HCT116 (cell line): Measurements from ENCODE around the gene CHRNB2. TPM values are rescaled to one million over a fixed set of nuclear protein-coding genes. Genes with fewer than 3 reads are reported as not detected.

Experiments
- ATAC-seq: fragments of 200-7000 bp; cut with Tn5 transposase; 2 replicates; pipeline ENCODE4 v1.9.1; 2020; ENCODE audit warnings: mild to moderate bottlenecking, moderate library complexity
- BruUV-seq: library from RNA; stranded (reverse); fragments of 400-500 nt; replicated peaks from 2 replicates; lab custom pipeline; 2021; lab: Mats Ljungman, UMichigan
- CTCF ChIA-PET: fragments of 300-600 bp; sonication (Branson Sonifier 250); formaldehyde crosslinking; loops from one replicate; lab custom pipeline; 2021; ENCODE audit warnings: antibody characterized with exemption; lab: Charles Lee
- POLR2A ChIA-PET: fragments of 300-600, 350-600 bp; sonication (Branson Sonifier 250); formaldehyde crosslinking; loops from one replicate; lab custom pipeline; 2021; ENCODE audit warnings: antibody characterized with exemption; lab: Charles Lee
- RAD21 ChIA-PET, 2 experiments: fragments of 300-600 bp; sonication (Branson Sonifier 250); formaldehyde crosslinking; loops; one replicate each; lab custom pipeline; 2023; ENCODE audit warnings: low total read pairs in 2 of 2; ENCODE audit not compliant: uncharacterized antibody in 2 of 2, unreplicated experiment in 2 of 2, low non-redundant PET in 1 of 2; lab: Charles Lee
- DNase-seq: peaks from one replicate; pipeline ENCODE4 v3.0.0-alpha.2; 2010; ENCODE audit warnings: low read depth, low spot score
- H2AFZ ChIP-seq: fragments of 200-600 bp; shearing (Covaris generic), sonication (generic); 2 replicates; pipeline ENCODE4 v1.6.1; 2017; ENCODE audit warnings: low read depth, mixed run types, mixed read lengths, antibody characterized with exemption, low read length; ENCODE audit not compliant: poor library complexity, severe bottlenecking
- H3K27ac ChIP-seq: 2 replicates; pipeline ENCODE4 v1.5.1; 2012; ENCODE audit warnings: low read depth, low read length
- H3K27me3 ChIP-seq: fragments of 200-600 bp; sonication (generic); 2 replicates; pipeline ENCODE4 v1.6.1; 2016; ENCODE audit warnings: mixed run types, low read length, mixed read lengths; ENCODE audit not compliant: insufficient read depth
- H3K36me3 ChIP-seq, 2 experiments: fragments of 200-500 bp in 1 of 2; fragments of 200-600 bp in 1 of 2; sonication (Bioruptor generic) in 1 of 2; sonication (generic) in 1 of 2; 2 replicates each; pipeline versions ENCODE4 v1.5.1 to v1.6.1; 2014 to 2016; ENCODE audit warnings: low read length in 2 of 2, inconsistent platforms in 1 of 2, mixed read lengths in 1 of 2, mixed run types in 1 of 2; ENCODE audit not compliant: insufficient read depth in 2 of 2, control insufficient read depth in 1 of 2
- H3K4me1 ChIP-seq, 2 experiments: fragments of 200-600 bp in 1 of 2; sonication (generic) in 1 of 2; 2 replicates each; pipeline versions ENCODE4 v1.5.1 to v1.6.1; 2012 to 2017; ENCODE audit warnings: low read length in 2 of 2, inconsistent platforms in 1 of 2, mild to moderate bottlenecking in 1 of 2, mixed read lengths in 1 of 2, mixed run types in 1 of 2, moderate library complexity in 1 of 2; ENCODE audit not compliant: insufficient read depth in 2 of 2, control insufficient read depth in 1 of 2
- H3K4me2 ChIP-seq: fragments of 200-600 bp; sonication (generic); 2 replicates; pipeline ENCODE4 v1.6.1; 2017; ENCODE audit warnings: mixed run types, low read length, mixed read lengths
- H3K4me3 ChIP-seq, 2 experiments: fragments of 200-600 bp in 1 of 2; sonication (generic) in 1 of 2; replicated peaks in 1 of 2; 2 replicates each; pipeline ENCODE4 v1.5.1; 2011 to 2016; ENCODE audit warnings: low read length in 2 of 2, control low read depth in 1 of 2, low read depth in 1 of 2, mild to moderate bottlenecking in 1 of 2, mixed read lengths in 1 of 2, mixed run types in 1 of 2
- H3K79me2 ChIP-seq: fragments of 200-600 bp; sonication (generic); 2 replicates; pipeline ENCODE4 v1.6.1; 2017; ENCODE audit warnings: mild to moderate bottlenecking, mixed run types, low read length, moderate library complexity, mixed read lengths; ENCODE audit not compliant: insufficient read depth
- H3K9ac ChIP-seq: fragments of 200-600 bp; sonication (generic); 2 replicates; pipeline ENCODE4 v1.6.1; 2016; ENCODE audit warnings: low read length, mixed read lengths
- H3K9me2 ChIP-seq: fragments of 200-600 bp; sonication (generic), shearing (Covaris generic); 2 replicates; pipeline ENCODE4 v1.6.1; 2017; ENCODE audit warnings: mixed run types, mild to moderate bottlenecking, moderate library complexity; ENCODE audit not compliant: insufficient read depth
- H3K9me3 ChIP-seq, 2 experiments: fragments of 200-500 bp in 1 of 2; fragments of 200-600 bp in 1 of 2; sonication (Bioruptor generic) in 1 of 2; sonication (generic) in 1 of 2; 2 replicates each; pipeline ENCODE4 v1.6.1; 2014 to 2017; ENCODE audit warnings: low read length in 2 of 2, mixed read lengths in 2 of 2, inconsistent platforms in 1 of 2, low read depth in 1 of 2, mild to moderate bottlenecking in 1 of 2, mixed run types in 1 of 2, moderate library complexity in 1 of 2; ENCODE audit not compliant: control insufficient read depth in 1 of 2, insufficient read depth in 1 of 2
- H4K20me1 ChIP-seq: fragments of 200-600 bp; sonication (generic), shearing (Covaris generic); 2 replicates; pipeline ENCODE4 v1.6.1; 2017; ENCODE audit warnings: mixed run types, mild to moderate bottlenecking, moderate library complexity; ENCODE audit not compliant: insufficient read depth
- CEBPB ChIP-seq: IDR thresholded peaks from 2 replicates; pipeline ENCODE4 v1.6.1; 2012; ENCODE audit warnings: low read depth
- EGR1 ChIP-seq: IDR thresholded peaks from 2 replicates; pipeline ENCODE4 v1.6.1; 2012; ENCODE audit warnings: low read depth
- ELF1 ChIP-seq: IDR thresholded peaks from 2 replicates; pipeline ENCODE4 v1.6.1; 2012; ENCODE audit warnings: low read depth, borderline replicate concordance
- EZH2 ChIP-seq: fragments of 200-600 bp; sonication (generic); IDR thresholded peaks from 2 replicates; pipeline ENCODE4 v1.6.1; 2017; ENCODE audit warnings: antibody characterized with exemption, mixed run types
- EZH2phosphoT487 ChIP-seq: fragments of 200-600 bp; IDR thresholded peaks from 2 replicates; pipeline ENCODE4 v1.6.1; 2018; ENCODE audit warnings: antibody characterized with exemption, borderline replicate concordance
- FOSL1 ChIP-seq: IDR thresholded peaks from 2 replicates; pipeline ENCODE4 v1.6.1; 2012; ENCODE audit warnings: low read depth
- JUND ChIP-seq: IDR thresholded peaks from 2 replicates; pipeline ENCODE4 v1.6.1; 2012
- SP1 ChIP-seq: IDR thresholded peaks from 2 replicates; pipeline ENCODE4 v1.6.1; 2012; ENCODE audit warnings: low read depth
- SRF ChIP-seq: IDR thresholded peaks from 2 replicates; pipeline ENCODE4 v1.6.1; 2012; ENCODE audit warnings: low read depth
- TCF7L2 ChIP-seq: IDR thresholded peaks from 2 replicates; pipeline ENCODE4 v1.7.0; 2011; ENCODE audit warnings: borderline replicate concordance, inconsistent platforms; ENCODE audit not compliant: insufficient read depth, insufficient read length; ENCODE audit errors: extremely low read depth
- YY1 ChIP-seq: IDR thresholded peaks from 2 replicates; pipeline ENCODE4 v1.6.1; 2011; ENCODE audit warnings: low read length, low read depth, moderate library complexity, mild to moderate bottlenecking; ENCODE audit not compliant: insufficient replicate concordance; ENCODE audit errors: extremely low read depth
- ZFX ChIP-seq: fragments of 450-650 bp; IDR thresholded peaks from 2 replicates; pipeline ENCODE4 v1.6.1; 2017
- intact Hi-C: fragments of 100-400 bp; cut with micrococcal nuclease; formaldehyde crosslinking; loops from 2 replicates; pipeline ENCODE4 v1.10.0; 2022
- total RNA-seq: library from RNA; stranded (reverse); gene quantifications from one replicate; pipeline ENCODE4 v1.2.1, GENCODE V29; 2021; ENCODE audit not compliant: unreplicated experiment
- TF ChIP-seq, protein P1 (sequence below): IDR thresholded peaks from 2 replicates; pipeline ENCODE4 v1.6.1; 2012; ENCODE audit warnings: low read depth
- TF ChIP-seq, protein P2 (sequence below): IDR thresholded peaks from 2 replicates; pipeline ENCODE4 v1.6.1; 2012
- TF ChIP-seq, protein P3 (sequence below): IDR thresholded peaks from 2 replicates; pipeline ENCODE4 v1.6.1; 2012

The CHRNB2 gene
- total RNA-seq, 1 experiment from 2014 or later = not detected

DNA sequence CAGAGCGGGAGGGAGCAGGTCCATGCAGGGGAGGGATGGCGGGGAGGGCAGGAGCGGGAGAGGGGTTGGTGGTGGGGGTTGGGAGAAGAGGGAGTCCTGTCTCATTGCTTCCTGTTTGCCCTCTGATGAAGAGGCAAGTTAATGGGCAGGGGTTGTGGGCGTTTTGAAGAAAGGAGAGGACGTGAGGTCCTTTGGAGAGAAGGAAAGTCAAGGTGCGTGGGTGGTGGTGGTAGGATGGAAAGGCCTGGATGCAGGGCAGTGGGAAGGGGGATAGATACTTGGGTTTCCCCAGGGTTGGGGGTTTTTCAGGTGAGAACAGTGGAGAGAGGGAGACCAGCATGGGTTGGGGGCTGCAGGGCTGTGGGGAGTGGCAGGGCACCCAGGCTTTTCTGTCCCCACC is 26.3 kb upstream of the CHRNB2 start:
- RAD21 ChIA-PET = no interaction called here
- H3K4me2 ChIP-seq = no peak overlapping the region
- H3K79me2 ChIP-seq = no peaks in the 10 kb centered on the region
- 0 out of 2 replicates have a peak, but pooled peaks cover 6% of the 10 kb centered on the region for H3K27me3 ChIP-seq
- POLR2A ChIA-PET = no interaction called here
- peaks cover 0 to 7% of the 10 kb centered on the region in 2 experiments; a peak in 2 of 4 replicates for H3K4me1 ChIP-seq
- no peak overlapping the region for H2AFZ ChIP-seq
- H3K27ac ChIP-seq = no peak overlapping the region
- no peaks in the 10 kb centered on the region for H3K36me3 ChIP-seq
- TF ChIP-seq ELF1 = no peak
- TF ChIP-seq JUND = no peak
- no peak for TF ChIP-seq YY1
- TF ChIP-seq FOSL1 = no peak
- TF ChIP-seq EGR1 = no peak
- no peak for TF ChIP-seq ZFX
- no peak for TF ChIP-seq EZH2
- no peak for TF ChIP-seq SP1
- TF ChIP-seq, protein P1, sequence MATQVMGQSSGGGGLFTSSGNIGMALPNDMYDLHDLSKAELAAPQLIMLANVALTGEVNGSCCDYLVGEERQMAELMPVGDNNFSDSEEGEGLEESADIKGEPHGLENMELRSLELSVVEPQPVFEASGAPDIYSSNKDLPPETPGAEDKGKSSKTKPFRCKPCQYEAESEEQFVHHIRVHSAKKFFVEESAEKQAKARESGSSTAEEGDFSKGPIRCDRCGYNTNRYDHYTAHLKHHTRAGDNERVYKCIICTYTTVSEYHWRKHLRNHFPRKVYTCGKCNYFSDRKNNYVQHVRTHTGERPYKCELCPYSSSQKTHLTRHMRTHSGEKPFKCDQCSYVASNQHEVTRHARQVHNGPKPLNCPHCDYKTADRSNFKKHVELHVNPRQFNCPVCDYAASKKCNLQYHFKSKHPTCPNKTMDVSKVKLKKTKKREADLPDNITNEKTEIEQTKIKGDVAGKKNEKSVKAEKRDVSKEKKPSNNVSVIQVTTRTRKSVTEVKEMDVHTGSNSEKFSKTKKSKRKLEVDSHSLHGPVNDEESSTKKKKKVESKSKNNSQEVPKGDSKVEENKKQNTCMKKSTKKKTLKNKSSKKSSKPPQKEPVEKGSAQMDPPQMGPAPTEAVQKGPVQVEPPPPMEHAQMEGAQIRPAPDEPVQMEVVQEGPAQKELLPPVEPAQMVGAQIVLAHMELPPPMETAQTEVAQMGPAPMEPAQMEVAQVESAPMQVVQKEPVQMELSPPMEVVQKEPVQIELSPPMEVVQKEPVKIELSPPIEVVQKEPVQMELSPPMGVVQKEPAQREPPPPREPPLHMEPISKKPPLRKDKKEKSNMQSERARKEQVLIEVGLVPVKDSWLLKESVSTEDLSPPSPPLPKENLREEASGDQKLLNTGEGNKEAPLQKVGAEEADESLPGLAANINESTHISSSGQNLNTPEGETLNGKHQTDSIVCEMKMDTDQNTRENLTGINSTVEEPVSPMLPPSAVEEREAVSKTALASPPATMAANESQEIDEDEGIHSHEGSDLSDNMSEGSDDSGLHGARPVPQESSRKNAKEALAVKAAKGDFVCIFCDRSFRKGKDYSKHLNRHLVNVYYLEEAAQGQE = no peak
- no peak for TF ChIP-seq TCF7L2
- no peak for TF ChIP-seq EZH2phosphoT487
- TF ChIP-seq, protein P2, sequence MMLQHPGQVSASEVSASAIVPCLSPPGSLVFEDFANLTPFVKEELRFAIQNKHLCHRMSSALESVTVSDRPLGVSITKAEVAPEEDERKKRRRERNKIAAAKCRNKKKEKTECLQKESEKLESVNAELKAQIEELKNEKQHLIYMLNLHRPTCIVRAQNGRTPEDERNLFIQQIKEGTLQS = no peak
- no peak for TF ChIP-seq CEBPB
- TF ChIP-seq, protein P3, sequence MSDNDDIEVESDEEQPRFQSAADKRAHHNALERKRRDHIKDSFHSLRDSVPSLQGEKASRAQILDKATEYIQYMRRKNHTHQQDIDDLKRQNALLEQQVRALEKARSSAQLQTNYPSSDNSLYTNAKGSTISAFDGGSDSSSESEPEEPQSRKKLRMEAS = no peak
- TF ChIP-seq SRF = no peak
- intact Hi-C loops = loop anchor here (10.0 kb wide), 3 partner anchors 186 to 356 kb away; partner anchors contain the start of genes AQP10 and ATP8B2
- no peaks in the 10 kb centered on the region for H3K9me3 ChIP-seq
- DNase-seq (no peak), ATAC-seq (no peak)
- CTCF ChIA-PET = no interaction called here
- BruUV-seq = no TSS peak
- H3K9ac ChIP-seq = no peak overlapping the region
- no peaks in the 10 kb centered on the region for H3K9me2 ChIP-seq
- no peak overlapping the region for H3K4me3 ChIP-seq
- no peaks in the 10 kb centered on the region for H4K20me1 ChIP-seq
